ENCODE data around the gene SPATA21. TPM values are rescaled to one million over a fixed set of nuclear protein-coding genes. Genes with fewer than 3 reads are reported as not detected.

The SPATA21 gene
- total and polyA plus RNA-seq, 2 donors (not counting 3 experiments of a cell fraction or from before 2014, with no cell fraction given) = not detected

- no peak for DNase-seq (ENCODE audit: low read depth, low spot score)
- no peaks in the 10 kb centered on the region for H4K20me1 ChIP-seq (replicated peaks; ENCODE audit: control insufficient read depth, extremely low read depth, insufficient read depth, low read length)
- TF ChIP-seq MAX (IDR thresholded peaks at IDR 0.05; ENCODE audit: insufficient read depth, insufficient read length) (no peak), POLR2AphosphoS5 (IDR thresholded peaks at IDR 0.05; ENCODE audit: insufficient read depth, low read depth, low read length) (no peak), JUN (IDR thresholded peaks at IDR 0.05; ENCODE audit: borderline replicate concordance, insufficient read depth, insufficient read length, low read depth) (no peak), EZH2 (IDR thresholded peaks at IDR 0.05; ENCODE audit: borderline replicate concordance, low read depth, low read length, severe bottlenecking) (no peak), FOS (IDR thresholded peaks at IDR 0.05; ENCODE audit: borderline replicate concordance, insufficient read depth, low read length) (no peak), POLR2A (IDR thresholded peaks at IDR 0.05; ENCODE audit: low read depth, low read length) (no peak), GATA2 (IDR thresholded peaks at IDR 0.05; ENCODE audit: insufficient read depth, insufficient read length, low read depth, low read length) (no peak)
- TF ChIP-seq, protein P1, sequence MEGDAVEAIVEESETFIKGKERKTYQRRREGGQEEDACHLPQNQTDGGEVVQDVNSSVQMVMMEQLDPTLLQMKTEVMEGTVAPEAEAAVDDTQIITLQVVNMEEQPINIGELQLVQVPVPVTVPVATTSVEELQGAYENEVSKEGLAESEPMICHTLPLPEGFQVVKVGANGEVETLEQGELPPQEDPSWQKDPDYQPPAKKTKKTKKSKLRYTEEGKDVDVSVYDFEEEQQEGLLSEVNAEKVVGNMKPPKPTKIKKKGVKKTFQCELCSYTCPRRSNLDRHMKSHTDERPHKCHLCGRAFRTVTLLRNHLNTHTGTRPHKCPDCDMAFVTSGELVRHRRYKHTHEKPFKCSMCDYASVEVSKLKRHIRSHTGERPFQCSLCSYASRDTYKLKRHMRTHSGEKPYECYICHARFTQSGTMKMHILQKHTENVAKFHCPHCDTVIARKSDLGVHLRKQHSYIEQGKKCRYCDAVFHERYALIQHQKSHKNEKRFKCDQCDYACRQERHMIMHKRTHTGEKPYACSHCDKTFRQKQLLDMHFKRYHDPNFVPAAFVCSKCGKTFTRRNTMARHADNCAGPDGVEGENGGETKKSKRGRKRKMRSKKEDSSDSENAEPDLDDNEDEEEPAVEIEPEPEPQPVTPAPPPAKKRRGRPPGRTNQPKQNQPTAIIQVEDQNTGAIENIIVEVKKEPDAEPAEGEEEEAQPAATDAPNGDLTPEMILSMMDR (IDR thresholded peaks at IDR 0.05; ENCODE audit: extremely low read depth in 1 of 2, insufficient read depth in 1 of 2, low read depth in 1 of 2, low read length in 2 of 2) = no peak
- H3K9me1 ChIP-seq (replicated peaks; ENCODE audit: control insufficient read depth, extremely low read depth, insufficient read depth, low read length) = no peaks in the 10 kb centered on the region
- H3K79me2 ChIP-seq (ENCODE audit: control insufficient read depth, insufficient read depth, low read length) = no peaks in the 10 kb centered on the region
- H3K9me3 ChIP-seq (replicated peaks; ENCODE audit: control insufficient read depth, insufficient read depth, low read length) = no peaks in the 10 kb centered on the region
- H3K36me3 ChIP-seq (ENCODE audit: control insufficient read depth in 2 of 2, extremely low read depth in 1 of 2, insufficient read depth in 2 of 2, low read length in 2 of 2) = no peaks in the 10 kb centered on the region
- POLR2A ChIA-PET = no interaction called here
- BruUV-seq (replicated peaks) = no TSS peak
- intact Hi-C loops (cut with micrococcal nuclease) (no loop called here), dilution Hi-C loops (cut with MboI; ENCODE audit: extremely low pct_ligation_motif_present, low sequenced_read_pairs) (no loop called here)
- no peak overlapping the region for H3K9ac ChIP-seq (replicated peaks; ENCODE audit: extremely low read depth, insufficient read depth, low read length)
- H3K4me3 ChIP-seq (replicated peaks in 1 of 3; ENCODE audit: insufficient read depth in 1 of 3, low read depth in 1 of 3, low read length in 3 of 3) = no peak overlapping the region
- no peaks in the 10 kb centered on the region for H3K27me3 ChIP-seq (ENCODE audit: control insufficient read depth in 2 of 2, insufficient read depth in 2 of 2, low read length in 2 of 2)
- FAIRE-seq = no peak
- CTCF ChIA-PET = no interaction called here
- no peak overlapping the region for H3K27ac ChIP-seq (ENCODE audit: insufficient read depth, low read depth, low read length)
- H3K4me2 ChIP-seq (ENCODE audit: insufficient read depth, low read length) = no peak overlapping the region
- no peaks in the 10 kb centered on the region for H3K4me1 ChIP-seq (ENCODE audit: control insufficient read depth, extremely low read depth, insufficient read depth, low read length)
- no peak overlapping the region for H2AFZ ChIP-seq (ENCODE audit: low read depth, low read length)
Measured at GRCh38 chr1:16406868-16407267, 30.4 kb downstream of the SPATA21 start.
